Transverse colon (tissue), 4 donors: ENCODE measurements around the gene TEX261.

ENCODE experiments used
- CTCF ChIP-seq, 5 experiments: fragments of 200-600 bp in 3 of 5; fragments of 450-650 bp in 2 of 5; sonication (generic) in 3 of 5; IDR thresholded peaks; 1 replicate in 2 of 5; 2 replicates in 3 of 5; pipeline ENCODE4 v1.5.1; 2016 to 2017; ENCODE audit warnings: antibody characterized with exemption in 5 of 5, inconsistent platforms in 3 of 5, mild to moderate bottlenecking in 2 of 5, moderate library complexity in 1 of 5
- POLR2A ChIP-seq: fragments of 450-650 bp; IDR thresholded peaks from one replicate; pipeline ENCODE4 v1.6.1; 2016; ENCODE audit warnings: antibody characterized with exemption, mild to moderate bottlenecking, moderate library complexity
- POLR2AphosphoS5 ChIP-seq, 3 donors: sonication (generic); formaldehyde crosslinking; IDR thresholded peaks; one replicate each; pipeline ENCODE4 v1.6.1; 2016; ENCODE audit warnings: antibody characterized with exemption in 3 of 3

GRCh38 chr2:71018625-71019024, 24.0 kb upstream of the TEX261 start:
- no peak for TF ChIP-seq POLR2AphosphoS5 (IDR thresholded peaks at IDR 0.05)
- no peak for TF ChIP-seq CTCF (IDR thresholded peaks at IDR 0.05)
- TF ChIP-seq POLR2A: no peak
